ENCODE results near the gene UBR4.

DNA sequence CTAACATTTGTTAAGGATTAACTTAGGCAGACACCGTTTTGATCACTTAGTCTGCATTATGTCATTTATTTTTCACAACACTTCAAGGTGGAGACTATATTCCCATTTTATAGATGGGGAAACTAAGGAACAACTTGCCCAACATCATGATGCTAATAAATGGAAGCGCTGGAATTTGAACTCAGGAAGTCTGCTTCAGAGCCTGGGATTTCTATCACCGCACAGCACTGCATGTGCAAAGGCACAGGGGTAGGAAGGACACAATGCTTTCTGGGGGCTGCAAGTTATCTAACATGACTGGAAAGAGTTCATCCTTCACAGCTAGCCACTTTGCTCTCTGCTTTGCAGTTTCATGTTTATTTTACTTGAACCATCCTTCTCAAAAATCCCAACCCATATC is 100.5 kb downstream of the UBR4 start:
- TF ChIP-seq, protein P1, sequence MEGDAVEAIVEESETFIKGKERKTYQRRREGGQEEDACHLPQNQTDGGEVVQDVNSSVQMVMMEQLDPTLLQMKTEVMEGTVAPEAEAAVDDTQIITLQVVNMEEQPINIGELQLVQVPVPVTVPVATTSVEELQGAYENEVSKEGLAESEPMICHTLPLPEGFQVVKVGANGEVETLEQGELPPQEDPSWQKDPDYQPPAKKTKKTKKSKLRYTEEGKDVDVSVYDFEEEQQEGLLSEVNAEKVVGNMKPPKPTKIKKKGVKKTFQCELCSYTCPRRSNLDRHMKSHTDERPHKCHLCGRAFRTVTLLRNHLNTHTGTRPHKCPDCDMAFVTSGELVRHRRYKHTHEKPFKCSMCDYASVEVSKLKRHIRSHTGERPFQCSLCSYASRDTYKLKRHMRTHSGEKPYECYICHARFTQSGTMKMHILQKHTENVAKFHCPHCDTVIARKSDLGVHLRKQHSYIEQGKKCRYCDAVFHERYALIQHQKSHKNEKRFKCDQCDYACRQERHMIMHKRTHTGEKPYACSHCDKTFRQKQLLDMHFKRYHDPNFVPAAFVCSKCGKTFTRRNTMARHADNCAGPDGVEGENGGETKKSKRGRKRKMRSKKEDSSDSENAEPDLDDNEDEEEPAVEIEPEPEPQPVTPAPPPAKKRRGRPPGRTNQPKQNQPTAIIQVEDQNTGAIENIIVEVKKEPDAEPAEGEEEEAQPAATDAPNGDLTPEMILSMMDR (optimal IDR thresholded peaks at IDR 0.05 in 1 of 3, IDR thresholded peaks at IDR 0.05 in 1 of 3, conservative IDR thresholded peaks at IDR 0.05 in 1 of 3; ENCODE audit: extremely low read depth in 1 of 3, insufficient read depth in 2 of 3, low read length in 3 of 3): no peak
- TF ChIP-seq EZH2 (IDR thresholded peaks at IDR 0.05; ENCODE audit: low read length): no peak

Data from keratinocyte (primary cell).